ENCODE measurements around the gene SNRNP48. TPM values are rescaled to one million over a fixed set of nuclear protein-coding genes. Genes with fewer than 3 reads are reported as not detected.

Gene SNRNP48
- total RNA-seq, 2 donors from 2014 or later, result 6.8 to 9.6 TPM

DNA sequence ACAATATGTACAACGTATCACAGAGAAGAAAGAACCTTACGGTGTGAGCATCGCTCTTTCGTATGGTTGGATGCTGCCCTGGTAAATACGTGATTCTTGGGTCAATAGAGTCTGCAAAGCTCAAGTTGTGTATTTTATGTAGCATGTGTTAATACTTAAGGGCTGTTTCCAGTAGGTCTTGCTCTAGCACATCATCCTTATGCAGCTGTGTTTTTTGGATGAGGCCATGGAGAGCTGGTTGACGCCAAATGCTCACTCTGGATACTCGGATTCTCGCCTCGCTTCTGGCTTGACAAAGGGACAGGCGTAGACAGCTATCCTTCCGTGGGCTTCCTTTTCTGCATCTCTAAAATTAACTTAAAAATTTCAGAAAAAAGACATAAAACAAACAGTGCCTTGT, 38.9 kb downstream of the SNRNP48 start:
- no peaks in the 10 kb centered on the region for H3K9me3 ChIP-seq (ENCODE audit: control insufficient read depth, low read length, poor library complexity, severe bottlenecking)
- Mint-ChIP-seq H3K4me3 (no peak overlapping the region), H3K27ac (no peak overlapping the region), H3K4me1 (no peaks in the 10 kb centered on the region), H3K27me3 (peaks cover 40% of the 10 kb centered on the region), H3K36me3 (ENCODE audit: low read depth) (no peaks in the 10 kb centered on the region)
- ATAC-seq (no peak), DNase-seq (no peak)

DNA sequence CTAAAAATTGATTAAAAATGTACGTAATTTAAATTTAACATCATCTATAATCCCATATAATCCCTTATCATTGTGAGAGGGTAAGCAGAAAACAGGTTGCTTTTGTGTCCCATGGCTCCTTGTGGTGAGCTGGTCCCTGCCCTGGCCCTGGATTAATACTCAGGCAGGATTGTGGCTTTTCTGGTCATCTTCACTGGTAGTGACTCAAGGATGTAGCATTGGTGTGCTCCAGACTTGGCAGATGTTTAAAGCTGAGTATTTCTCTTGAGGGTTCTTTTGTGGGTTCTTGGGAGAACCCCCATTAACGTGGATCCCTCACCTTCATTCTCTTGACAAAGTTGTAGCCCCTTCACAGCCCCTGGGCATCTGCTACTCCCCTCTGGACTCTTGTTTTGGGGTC, 39.3 kb downstream of the SNRNP48 start:
- Mint-ChIP-seq H3K27me3 (peaks cover 40% of the 10 kb centered on the region), H3K27ac (no peak overlapping the region), H3K4me1 (no peaks in the 10 kb centered on the region), H3K36me3 (ENCODE audit: low read depth) (no peaks in the 10 kb centered on the region), H3K4me3 (no peak overlapping the region)
- ATAC-seq (no peak), DNase-seq (no peak)
- no peaks in the 10 kb centered on the region for H3K9me3 ChIP-seq (ENCODE audit: control insufficient read depth, low read length, poor library complexity, severe bottlenecking)

DNA sequence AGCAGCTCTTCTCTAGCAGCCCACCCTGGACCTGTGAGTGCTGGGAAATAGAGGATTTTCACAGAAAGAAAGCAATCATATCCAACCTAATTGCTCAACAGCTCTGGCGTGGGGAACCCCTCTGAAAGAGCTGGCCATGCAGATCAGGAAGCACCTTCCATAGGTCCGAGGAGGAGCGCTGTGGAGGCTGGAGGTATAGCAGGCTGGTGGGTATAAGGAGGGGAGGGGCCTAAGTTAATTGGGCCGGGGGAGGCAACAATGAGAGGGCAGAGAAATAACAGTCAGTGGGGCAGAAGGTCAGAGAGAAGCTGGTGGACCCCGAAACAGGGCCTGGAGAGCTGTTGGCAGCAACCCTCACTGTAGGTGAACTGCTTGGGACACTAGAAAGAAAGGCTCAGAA, 40.8 kb downstream of the SNRNP48 start:
- no peaks in the 10 kb centered on the region for H3K9me3 ChIP-seq (ENCODE audit: control insufficient read depth, low read length, poor library complexity, severe bottlenecking)
- Mint-ChIP-seq H3K36me3 (ENCODE audit: low read depth) (no peaks in the 10 kb centered on the region), H3K27me3 (peaks cover 37% of the 10 kb centered on the region), H3K4me1 (no peaks in the 10 kb centered on the region), H3K27ac (no peak overlapping the region), H3K4me3 (no peak overlapping the region)
- ATAC-seq (no peak), DNase-seq (no peak)

DNA sequence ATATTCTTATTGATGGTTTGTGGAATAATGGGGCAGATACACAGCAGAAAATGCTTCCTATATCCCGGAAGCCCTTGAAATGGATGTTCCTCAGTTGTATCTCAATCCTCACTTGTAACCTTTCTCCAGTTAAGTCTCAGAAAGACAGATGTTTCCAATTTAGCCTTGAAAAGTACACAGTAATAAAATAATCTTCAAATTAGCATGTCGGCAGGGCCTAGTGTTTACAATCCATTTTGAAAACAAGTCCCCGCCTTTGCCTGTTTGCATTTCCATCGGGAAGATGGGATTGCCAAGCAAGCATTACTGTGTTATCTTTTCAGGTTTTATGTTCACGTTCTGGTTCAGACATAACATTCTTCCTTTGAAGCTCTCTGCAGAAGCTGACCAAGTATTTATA, 41.5 kb downstream of the SNRNP48 start:
- no peak overlapping the region for H3K4me3 Mint-ChIP-seq
- no peaks in the 10 kb centered on the region for H3K9me3 ChIP-seq (ENCODE audit: control insufficient read depth, low read length, poor library complexity, severe bottlenecking)
- H3K36me3 Mint-ChIP-seq (ENCODE audit: low read depth), result no peaks in the 10 kb centered on the region
- H3K27me3 Mint-ChIP-seq, result peaks cover 36% of the 10 kb centered on the region
- ATAC-seq (no peak), DNase-seq (no peak)
- H3K27ac Mint-ChIP-seq, result no peak overlapping the region
- H3K4me1 Mint-ChIP-seq, result no peaks in the 10 kb centered on the region

DNA sequence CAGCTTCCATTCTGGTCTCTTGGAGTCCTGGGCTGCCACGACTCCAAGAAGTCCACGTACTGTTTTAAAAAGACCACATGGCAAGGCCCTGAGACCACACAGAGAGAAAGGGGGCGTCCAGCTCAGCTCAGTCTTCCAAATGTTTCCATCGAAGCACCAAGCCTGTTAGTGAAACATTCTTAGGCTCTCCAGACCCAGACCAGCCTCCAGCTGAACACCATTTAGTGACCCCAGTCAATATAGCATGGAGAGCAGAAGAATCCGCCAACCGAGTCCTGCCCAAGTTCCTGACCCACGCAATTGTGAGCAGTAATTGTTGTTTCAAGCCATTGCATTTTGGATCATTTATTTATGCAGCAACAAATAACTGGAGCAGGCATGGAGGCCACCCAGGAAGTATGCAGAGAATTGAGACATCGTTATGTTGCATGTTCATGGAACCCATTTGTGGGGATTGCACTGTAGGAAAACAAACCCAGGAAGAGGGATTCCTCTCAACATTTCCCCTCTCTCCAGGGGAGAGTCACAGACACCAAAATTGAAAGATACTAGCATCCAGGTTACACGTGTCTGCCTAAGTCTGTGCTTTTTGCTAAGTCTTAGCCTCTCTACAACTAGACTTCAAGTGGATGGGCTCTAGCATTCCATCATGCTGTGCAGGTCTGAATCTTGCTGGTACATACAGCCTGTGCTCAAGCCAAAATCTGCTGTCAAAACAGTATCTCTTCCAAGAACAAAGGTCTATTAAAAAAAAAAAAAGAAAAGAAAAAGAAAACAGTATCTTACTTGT, 42.7 kb downstream of the SNRNP48 start:
- ATAC-seq, result no peak
- H3K27me3 Mint-ChIP-seq, result peaks cover 32% of the 10 kb centered on the region
- H3K27ac Mint-ChIP-seq, result no peak overlapping the region
- H3K36me3 Mint-ChIP-seq (ENCODE audit: low read depth), result no peaks in the 10 kb centered on the region
- DNase-seq, result no peak
- H3K9me3 ChIP-seq (ENCODE audit: control insufficient read depth, low read length, poor library complexity, severe bottlenecking), result no peaks in the 10 kb centered on the region
- no peak overlapping the region for H3K4me3 Mint-ChIP-seq
- H3K4me1 Mint-ChIP-seq, result no peaks in the 10 kb centered on the region

DNA sequence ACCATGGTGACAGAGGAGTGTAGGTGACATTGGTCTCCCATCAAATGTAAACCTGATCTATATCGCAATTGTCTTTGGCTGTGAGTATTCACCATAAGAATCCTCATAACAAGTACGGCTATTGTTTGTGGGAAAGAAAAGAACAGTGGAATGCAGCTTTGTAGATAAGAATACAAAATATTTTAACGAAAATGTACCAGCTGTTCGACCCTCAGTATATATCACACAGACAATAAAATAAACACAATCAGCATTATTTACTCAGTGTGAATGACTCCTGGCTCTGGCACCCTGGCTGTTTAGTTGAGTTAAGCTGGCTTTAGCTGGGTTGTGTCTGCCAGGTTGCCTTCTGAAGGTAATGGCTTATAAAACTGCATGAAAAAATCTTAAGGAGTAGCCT, 43.4 kb downstream of the SNRNP48 start:
- Mint-ChIP-seq H3K36me3 (ENCODE audit: low read depth) (no peaks in the 10 kb centered on the region), H3K4me1 (no peaks in the 10 kb centered on the region), H3K27me3 (peaks cover 35% of the 10 kb centered on the region), H3K4me3 (no peak overlapping the region), H3K27ac (no peak overlapping the region)
- no peak for DNase-seq
- H3K9me3 ChIP-seq (ENCODE audit: control insufficient read depth, low read length, poor library complexity, severe bottlenecking), result no peaks in the 10 kb centered on the region
- ATAC-seq, result no peak

DNA sequence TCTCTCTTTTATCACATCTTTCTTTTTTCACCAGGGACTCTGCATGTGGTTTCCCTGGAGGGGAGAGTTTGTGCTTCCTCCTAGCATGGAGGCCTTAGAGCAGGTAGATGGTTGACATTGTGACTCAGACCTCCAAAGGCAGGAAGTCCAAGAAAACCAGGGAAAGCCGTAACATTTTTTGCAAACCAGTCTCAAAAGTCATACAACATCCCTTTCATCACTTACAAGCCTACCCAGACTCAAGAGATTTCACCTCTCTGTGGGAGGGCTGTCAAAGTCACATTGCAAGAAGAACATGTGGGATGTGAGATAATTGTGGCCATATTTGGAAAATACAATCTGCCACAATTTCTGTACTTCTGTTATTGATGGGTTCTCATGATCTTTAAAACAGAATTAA, 46.2 kb downstream of the SNRNP48 start:
- H3K9me3 ChIP-seq (ENCODE audit: control insufficient read depth, low read length, poor library complexity, severe bottlenecking), result no peaks in the 10 kb centered on the region
- no peak overlapping the region for H3K4me3 Mint-ChIP-seq
- DNase-seq (no peak), ATAC-seq (no peak)
- no peaks in the 10 kb centered on the region for H3K36me3 Mint-ChIP-seq (ENCODE audit: low read depth)
- peaks cover 20% of the 10 kb centered on the region for H3K27me3 Mint-ChIP-seq
- no peak overlapping the region for H3K27ac Mint-ChIP-seq
- H3K4me1 Mint-ChIP-seq, result no peaks in the 10 kb centered on the region

DNA sequence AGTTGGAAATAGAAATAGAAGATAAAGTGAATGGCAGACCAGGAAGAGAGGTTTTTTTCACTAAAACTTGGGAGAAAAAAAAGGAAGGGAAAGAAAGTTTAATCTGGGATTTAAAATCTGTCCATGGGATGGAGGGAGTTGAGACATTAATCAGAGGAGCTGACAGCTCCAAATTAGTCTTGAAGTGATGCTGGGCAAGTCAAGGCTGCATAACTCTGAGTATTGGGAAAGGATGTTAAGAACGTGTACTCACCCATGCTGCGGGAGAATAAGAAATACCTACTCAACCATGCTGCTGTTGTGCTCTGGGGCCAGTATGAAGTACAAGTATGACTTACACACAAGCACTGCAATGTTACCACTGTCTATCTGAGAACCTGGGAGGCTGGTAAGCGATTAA, 47.5 kb downstream of the SNRNP48 start:
- Mint-ChIP-seq H3K27me3 (peaks cover 20% of the 10 kb centered on the region), H3K4me1 (no peaks in the 10 kb centered on the region), H3K36me3 (ENCODE audit: low read depth) (no peaks in the 10 kb centered on the region), H3K4me3 (no peak overlapping the region), H3K27ac (no peak overlapping the region)
- ATAC-seq (no peak), DNase-seq (no peak)
- H3K9me3 ChIP-seq (ENCODE audit: control insufficient read depth, low read length, poor library complexity, severe bottlenecking), result no peaks in the 10 kb centered on the region

DNA sequence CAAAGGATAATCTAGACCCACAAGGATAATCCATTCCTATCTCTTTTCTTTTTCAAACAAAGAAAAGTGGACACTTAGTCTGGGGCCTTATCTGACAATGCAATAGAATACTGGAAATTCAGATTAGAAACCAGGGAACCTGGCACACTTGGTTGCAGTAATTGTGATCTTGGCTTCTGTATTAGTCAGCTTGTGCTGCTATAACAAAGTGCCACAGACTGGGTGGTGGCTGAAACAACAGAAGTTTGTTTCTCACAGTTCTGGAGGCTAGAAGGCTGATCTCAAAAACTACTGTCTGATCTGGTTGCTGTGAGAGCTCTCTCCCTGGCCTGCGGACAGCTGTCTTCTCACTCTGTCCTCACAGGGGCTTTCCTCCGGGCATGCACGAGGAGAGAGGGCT, 49.4 kb downstream of the SNRNP48 start:
- H3K36me3 Mint-ChIP-seq (ENCODE audit: low read depth), result no peaks in the 10 kb centered on the region
- ATAC-seq (no peak), DNase-seq (no peak)
- H3K27ac Mint-ChIP-seq, result no peak overlapping the region
- H3K9me3 ChIP-seq (ENCODE audit: control insufficient read depth, low read length, poor library complexity, severe bottlenecking), result no peaks in the 10 kb centered on the region
- no peaks in the 10 kb centered on the region for H3K4me1 Mint-ChIP-seq
- peaks cover 21% of the 10 kb centered on the region for H3K27me3 Mint-ChIP-seq
- H3K4me3 Mint-ChIP-seq, result no peak overlapping the region

DNA sequence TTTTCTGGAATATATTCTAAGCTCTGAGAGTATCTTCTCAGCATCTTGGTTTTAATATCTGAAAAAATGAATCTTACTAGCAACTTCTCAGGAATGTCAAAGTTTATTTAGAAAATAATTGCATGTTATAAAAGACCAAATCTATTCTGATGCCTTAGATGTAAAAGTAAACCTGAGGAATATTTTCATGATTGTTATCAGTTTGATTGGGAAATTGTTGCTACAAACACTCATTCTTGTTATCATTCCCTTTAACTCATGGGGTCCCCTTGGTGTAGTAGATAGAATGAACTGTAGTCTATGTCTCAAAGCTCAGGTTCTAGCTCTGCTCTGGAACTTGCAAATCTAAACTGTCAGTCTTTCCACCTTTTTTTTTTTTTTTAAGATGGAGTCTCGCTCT, 50.0 kb downstream of the SNRNP48 start:
- DNase-seq, result no peak
- no peak for ATAC-seq
- Mint-ChIP-seq H3K27ac (no peak overlapping the region), H3K27me3 (peaks cover 27% of the 10 kb centered on the region), H3K4me1 (no peaks in the 10 kb centered on the region), H3K36me3 (ENCODE audit: low read depth) (no peaks in the 10 kb centered on the region), H3K4me3 (no peak overlapping the region)
- H3K9me3 ChIP-seq (ENCODE audit: control insufficient read depth, low read length, poor library complexity, severe bottlenecking), result no peaks in the 10 kb centered on the region

DNA sequence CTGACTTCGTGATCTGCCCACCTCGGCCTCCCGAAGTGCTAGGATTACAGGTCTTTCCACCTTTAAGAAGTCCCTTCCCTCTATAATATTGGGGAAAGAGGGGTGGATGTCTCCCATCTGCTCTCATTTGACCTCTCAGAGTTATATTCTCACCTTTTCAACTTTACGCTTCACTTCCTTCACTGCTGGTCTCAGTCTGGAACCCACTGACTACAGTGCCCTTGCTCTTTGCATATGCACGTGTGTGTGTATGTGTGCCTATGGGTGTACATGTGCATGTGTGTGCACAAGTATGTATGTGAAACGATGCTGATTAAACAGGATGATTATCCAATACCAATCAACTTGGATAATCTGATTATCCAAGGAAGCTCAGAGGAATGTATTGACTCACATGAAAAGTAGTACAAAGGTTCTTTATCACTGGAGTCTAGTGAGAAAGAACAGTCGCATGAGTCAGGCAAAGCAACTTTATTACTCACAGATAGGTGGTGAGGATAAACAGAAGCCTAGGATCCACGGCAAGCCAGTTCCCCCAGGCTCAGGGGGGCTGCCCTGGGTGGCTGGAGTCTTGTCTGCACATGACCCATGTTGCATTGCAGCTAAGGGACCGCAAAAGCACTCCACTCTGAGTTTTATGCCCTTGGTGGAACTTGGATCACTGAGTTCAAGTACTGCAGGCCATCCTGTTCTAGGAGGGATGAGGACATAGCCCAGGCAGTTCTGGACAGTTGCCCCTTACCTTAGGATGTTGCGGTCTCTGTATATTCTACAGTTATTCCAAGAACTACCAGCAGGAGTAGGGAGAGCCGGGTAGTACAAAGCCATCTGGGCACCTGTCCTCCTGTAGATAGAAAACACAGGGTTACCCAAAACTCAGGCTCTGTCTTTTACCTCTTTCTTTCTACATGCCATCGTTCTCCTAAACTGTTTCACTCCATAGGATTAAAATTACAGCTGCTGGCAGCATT, 50.9 kb downstream of the SNRNP48 start:
- H3K36me3 Mint-ChIP-seq (ENCODE audit: low read depth), result no peaks in the 10 kb centered on the region
- no peak overlapping the region for H3K4me3 Mint-ChIP-seq
- H3K27me3 Mint-ChIP-seq, result peaks cover 30% of the 10 kb centered on the region
- H3K4me1 Mint-ChIP-seq, result no peaks in the 10 kb centered on the region
- DNase-seq, result no peak
- H3K27ac Mint-ChIP-seq, result no peak overlapping the region
- ATAC-seq, result no peak
- H3K9me3 ChIP-seq (ENCODE audit: control insufficient read depth, low read length, poor library complexity, severe bottlenecking), result no peaks in the 10 kb centered on the region

DNA sequence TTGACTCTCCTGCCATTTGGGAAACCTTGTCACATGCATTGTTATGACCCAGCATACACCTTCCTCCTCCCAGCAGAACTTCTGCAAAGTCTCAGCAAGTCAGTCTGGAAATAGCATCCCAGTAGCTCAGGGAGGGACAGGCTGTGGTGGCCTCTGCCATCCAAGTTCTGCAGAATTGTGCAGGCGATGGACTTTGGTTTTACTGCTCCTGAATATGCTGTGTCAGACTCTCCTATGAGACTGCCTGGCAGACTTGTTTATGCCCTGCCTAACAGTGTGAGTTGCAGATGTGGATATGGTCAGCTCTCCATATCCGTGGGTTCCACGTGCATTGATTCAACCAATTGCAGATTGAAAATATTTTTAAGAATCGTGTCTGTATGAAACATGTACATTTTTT, 52.8 kb downstream of the SNRNP48 start:
- ATAC-seq (no peak), DNase-seq (no peak)
- H3K27me3 Mint-ChIP-seq, result peaks cover 20% of the 10 kb centered on the region
- no peaks in the 10 kb centered on the region for H3K4me1 Mint-ChIP-seq
- no peak overlapping the region for H3K4me3 Mint-ChIP-seq
- no peak overlapping the region for H3K27ac Mint-ChIP-seq
- no peaks in the 10 kb centered on the region for H3K9me3 ChIP-seq (ENCODE audit: control insufficient read depth, low read length, poor library complexity, severe bottlenecking)
- H3K36me3 Mint-ChIP-seq (ENCODE audit: low read depth), result no peaks in the 10 kb centered on the region

DNA sequence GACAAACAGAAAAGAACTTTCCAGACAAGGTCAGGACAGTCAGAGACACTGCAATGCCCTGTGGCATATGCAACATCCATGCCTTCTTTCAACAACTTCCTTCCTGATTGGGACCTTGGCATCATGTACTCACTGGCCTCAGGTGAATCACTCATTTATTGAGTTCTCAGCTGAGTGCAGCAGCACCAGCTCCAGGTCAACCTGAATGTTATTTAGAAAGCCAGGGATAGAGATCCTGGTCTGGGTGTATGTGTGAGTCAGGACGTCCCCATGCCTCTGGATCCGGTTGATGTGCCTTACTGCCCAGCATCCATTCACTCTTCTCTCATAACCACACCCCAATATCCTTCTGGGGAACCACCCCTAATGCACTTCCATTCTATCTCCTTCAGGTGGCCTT, 54.4 kb downstream of the SNRNP48 start:
- no peaks in the 10 kb centered on the region for H3K9me3 ChIP-seq (ENCODE audit: control insufficient read depth, low read length, poor library complexity, severe bottlenecking)
- ATAC-seq (no peak), DNase-seq (no peak)
- peaks cover 2% of the 10 kb centered on the region for H3K4me1 Mint-ChIP-seq
- no peaks in the 10 kb centered on the region for H3K36me3 Mint-ChIP-seq (ENCODE audit: low read depth)
- peaks cover 16% of the 10 kb centered on the region for H3K27me3 Mint-ChIP-seq
- no peak overlapping the region for H3K4me3 Mint-ChIP-seq
- no peak overlapping the region for H3K27ac Mint-ChIP-seq

Measured in T-helper 17 cell (primary cell).